B cell (primary cell): ENCODE data around the gene TTLL5. TPM values are rescaled to one million over a fixed set of nuclear protein-coding genes. Genes with fewer than 3 reads are reported as not detected.

Source experiments
- ATAC-seq: fragments of 200-7000 bp; cut with Tn5 transposase; one replicate; pipeline ENCODE4 v1.10.0; 2021; ENCODE audit warnings: low read depth, mild to moderate bottlenecking, moderate number of reproducible peaks, moderate library complexity
- CTCF ChIA-PET: fragments of 350-600 bp; sonication (Branson Sonifier 250); formaldehyde crosslinking; loops from one replicate; lab custom pipeline; 2021; ENCODE audit warnings: antibody characterized with exemption, inconsistent platforms; lab: Charles Lee
- POLR2A ChIA-PET: fragments of 350-600 bp; sonication (Branson Sonifier 250); formaldehyde crosslinking; loops from one replicate; lab custom pipeline; 2021; ENCODE audit warnings: antibody characterized with exemption; lab: Charles Lee
- DNase-seq: peaks from one replicate; pipeline ENCODE4 v3.0.0; 2013
- H2AFZ ChIP-seq: 2 replicates; pipeline ENCODE4 v1.6.1; 2012; ENCODE audit warnings: mild to moderate bottlenecking, low read depth, low read length; ENCODE audit not compliant: insufficient read depth, poor library complexity, severe bottlenecking
- H3K27ac ChIP-seq, 2 donors: 1 replicate in 1 of 2; 2 replicates in 1 of 2; pipeline ENCODE4 v1.5.1; 2012 to 2013; ENCODE audit warnings: low read length in 2 of 2, mild to moderate bottlenecking in 2 of 2, moderate library complexity in 1 of 2
- H3K27me3 ChIP-seq, 4 experiments: fragments of 200-600 bp in 1 of 4; sonication (generic) in 1 of 4; replicated peaks in 1 of 4; 1 replicate in 2 of 4; 2 replicates in 2 of 4; pipeline versions ENCODE4 v1.6.1 to v1.7.0; 2013 to 2016; ENCODE audit warnings: low read length in 3 of 4, mild to moderate bottlenecking in 2 of 4, mixed read lengths in 1 of 4, moderate library complexity in 1 of 4; ENCODE audit not compliant: insufficient read depth in 4 of 4, control insufficient read depth in 3 of 4; ENCODE audit errors: control extremely low read depth in 1 of 4
- H3K36me3 ChIP-seq, 2 experiments: replicated peaks in 1 of 2; 1 replicate in 1 of 2; 2 replicates in 1 of 2; pipeline versions ENCODE4 v1.6.1 to v1.7.1; 2013; ENCODE audit warnings: low read length in 1 of 2; ENCODE audit not compliant: insufficient read depth in 2 of 2, control insufficient read depth in 1 of 2; ENCODE audit errors: control extremely low read depth in 1 of 2, extremely low read depth in 1 of 2
- H3K4me1 ChIP-seq, 2 donors: fragments of 200-600 bp in 1 of 2; sonication (generic) in 1 of 2; 1 replicate in 1 of 2; 2 replicates in 1 of 2; pipeline versions ENCODE4 v1.5.1 to v1.6.1; 2013 to 2017; ENCODE audit warnings: low read length in 2 of 2; ENCODE audit not compliant: control insufficient read depth in 2 of 2, insufficient read depth in 2 of 2
- H3K4me2 ChIP-seq: replicated peaks from 2 replicates; pipeline ENCODE3; 2012; ENCODE audit warnings: mild to moderate bottlenecking, low read depth, low read length; ENCODE audit not compliant: poor library complexity, severe bottlenecking
- H3K4me3 ChIP-seq, 5 experiments: fragments of 200-600 bp in 1 of 5; sonication (generic) in 1 of 5; 1 replicate in 3 of 5; 2 replicates in 2 of 5; pipeline versions ENCODE4 v1.5.1 to v1.7.0; 2011 to 2016; ENCODE audit warnings: low read length in 4 of 5, mild to moderate bottlenecking in 4 of 5, low read depth in 2 of 5, control low read depth in 1 of 5, moderate library complexity in 1 of 5; ENCODE audit not compliant: insufficient read depth in 1 of 5; ENCODE audit errors: control extremely low read depth in 1 of 5, extremely low read depth in 1 of 5
- H3K79me2 ChIP-seq: fragments of 200-600 bp; sonication (generic); one replicate; pipeline ENCODE4 v1.6.0; 2016; ENCODE audit warnings: low read length; ENCODE audit not compliant: control insufficient read depth, insufficient read depth
- H3K9ac ChIP-seq: fragments of 200-600 bp; sonication (generic); 2 replicates; pipeline ENCODE4 v1.6.1; 2017; ENCODE audit warnings: mild to moderate bottlenecking, low read length, moderate library complexity
- H3K9me3 ChIP-seq, 3 donors: one replicate each; pipeline versions ENCODE4 v1.6.1 to v1.7.1; 2013; ENCODE audit warnings: low read length in 2 of 3; ENCODE audit not compliant: control insufficient read depth in 2 of 3, insufficient read depth in 1 of 3; ENCODE audit errors: control extremely low read depth in 1 of 3
- H4K20me1 ChIP-seq: 2 replicates; pipeline ENCODE4 v1.6.0; 2012; ENCODE audit warnings: mild to moderate bottlenecking, low read length; ENCODE audit not compliant: insufficient read depth, control insufficient read depth, poor library complexity, severe bottlenecking
- H3K27ac Mint-ChIP-seq: one replicate; pipeline ENCODE4 v1.8.0; 2021; ENCODE audit warnings: mixed read lengths
- H3K27me3 Mint-ChIP-seq: one replicate; pipeline ENCODE4 v1.8.0; 2021; ENCODE audit warnings: mixed read lengths
- H3K4me1 Mint-ChIP-seq: one replicate; pipeline ENCODE4 v1.8.0; 2021; ENCODE audit warnings: mixed read lengths
- H3K4me3 Mint-ChIP-seq: one replicate; pipeline ENCODE4 v1.8.0; 2021; ENCODE audit warnings: mixed read lengths
- H3K9me3 Mint-ChIP-seq: one replicate; pipeline ENCODE4 v1.8.0; 2022; ENCODE audit warnings: mixed read lengths; ENCODE audit not compliant: insufficient read depth
- CTCF ChIP-seq: fragments of 200-600 bp; IDR thresholded peaks from one replicate; pipeline ENCODE4 v1.8.0; 2022; ENCODE audit warnings: antibody characterized with exemption, mild to moderate bottlenecking
- EZH2 ChIP-seq: IDR thresholded peaks from 2 replicates; pipeline ENCODE4 v1.6.1; 2012; ENCODE audit warnings: borderline replicate concordance, low read depth, mild to moderate bottlenecking, moderate library complexity, low read length; ENCODE audit not compliant: insufficient read depth, poor library complexity, severe bottlenecking
- WGBS: methylation state at CpG from one replicate; pipeline ENCODE4 v1.1.5; 2013; ENCODE audit warnings: missing lambda C conversion rate; ENCODE audit not compliant: insufficient coverage; 5-methylcytosine and 5-hydroxymethylcytosine counted together
- intact Hi-C: fragments of 100-400 bp; cut with micrococcal nuclease; formaldehyde crosslinking; loops from one replicate; pipeline ENCODE4 v1.10.0; 2022
- polyA plus RNA-seq: library from polyadenylated mRNA; depleted of rRNA; stranded (reverse); fragments of >200 nt; gene quantifications from 2 replicates; pipeline ENCODE4 v1.2.3, GENCODE V29; 2012
- total RNA-seq, 2 donors: library from RNA; stranded (reverse); fragments of 120-200 nt in 1 of 2; gene quantifications; 1 replicate in 1 of 2; 2 replicates in 1 of 2; pipeline versions ENCODE4 v1.2.3 to v1.2.4, GENCODE V29; 2013 to 2022

TTLL5 gene
- total and polyA plus RNA-seq, 2 donors (not counting 1 experiment from before 2014, with no cell fraction given), result 10.9 to 50.9 TPM

- WGBS, result no CpG with 5 or more reads among the region's 1 CpG
- TF ChIP-seq EZH2 (no peak), CTCF (no peak)
- Histone ChIP-seq H2AFZ (no peak overlapping the region), H3K4me3 (no peak overlapping the region), H3K9ac (no peak overlapping the region), H3K4me1 (peaks cover 0 to 3% of the 10 kb centered on the region in 2 donors), H4K20me1 (no peaks in the 10 kb centered on the region), H3K79me2 (no peaks in the 10 kb centered on the region), H3K36me3 (peaks cover 0 to 19% of the 10 kb centered on the region in 2 experiments), H3K9me3 (no peaks in the 10 kb centered on the region), H3K27me3 (no peaks in the 10 kb centered on the region), H3K4me2 (no peak overlapping the region), H3K27ac (no peak overlapping the region)
- no peak overlapping the region for H3K4me3 Mint-ChIP-seq
- intact Hi-C loops, result no loop called here
- no peak for DNase-seq
- no peaks in the 10 kb centered on the region for H3K9me3 Mint-ChIP-seq
- no peak for ATAC-seq
- H3K27ac Mint-ChIP-seq, result no peak overlapping the region
- ChIA-PET POLR2A (interaction anchor here (0.6 kb wide), 1 partner anchor 659 kb away, joined by 3 read pairs; no protein-coding TSS in a partner anchor), CTCF (no interaction called here)
- no peaks in the 10 kb centered on the region for H3K27me3 Mint-ChIP-seq
- H3K4me1 Mint-ChIP-seq, result peaks cover 6% of the 10 kb centered on the region
These were observed 332.6 kb downstream of the TTLL5 start for GRCh38 chr14:75993567-75994041.

- ATAC-seq, result no peak
- DNase-seq, result no peak
- no peak overlapping the region for H3K27ac ChIP-seq
- ChIA-PET POLR2A (no interaction called here), CTCF (interaction anchor here (1.3 to 2.3 kb wide), 3 partner anchors 16 to 89 kb away, joined by 3 to 7 read pairs (median 5); no protein-coding TSS in a partner anchor)
- H3K27me3 ChIP-seq, result no peaks in the 10 kb centered on the region
- Mint-ChIP-seq H3K4me1 (peaks cover 6% of the 10 kb centered on the region), H3K9me3 (no peaks in the 10 kb centered on the region), H3K27ac (no peak overlapping the region), H3K27me3 (no peaks in the 10 kb centered on the region), H3K4me3 (no peak overlapping the region)
- peaks cover 0 to 3% of the 10 kb centered on the region in 2 donors for H3K4me1 ChIP-seq
- H3K36me3 ChIP-seq, result peaks cover 0 to 24% of the 10 kb centered on the region in 2 experiments
- no peak overlapping the region for H3K9ac ChIP-seq
- no peak overlapping the region for H3K4me3 ChIP-seq
- 96% methylated on average over 12 of the region's 17 CpGs for WGBS
- no peaks in the 10 kb centered on the region for H4K20me1 ChIP-seq
- intact Hi-C loops, result no loop called here
- no peak overlapping the region for H2AFZ ChIP-seq
- H3K4me2 ChIP-seq, result no peak overlapping the region
- H3K9me3 ChIP-seq, result no peaks in the 10 kb centered on the region
- no peaks in the 10 kb centered on the region for H3K79me2 ChIP-seq
- TF ChIP-seq CTCF (no peak), EZH2 (no peak)
These were observed 334.5 kb downstream of the TTLL5 start for GRCh38 chr14:75995372-75996041.
